Measurements from ENCODE around the gene EXOG. TPM values are rescaled to one million over a fixed set of nuclear protein-coding genes. Genes with fewer than 3 reads are reported as not detected.

The EXOG gene
- total RNA-seq, 1 experiment from 2014 or later: 13.7 TPM

GRCh38 chr3:38522002-38522401 is 25.9 kb downstream of the EXOG start (continued):
- TF ChIP-seq NFATC4 (CRISPR knock-in tag; IDR thresholded peaks at IDR 0.05): no peak
- no peak for TF ChIP-seq MLX (CRISPR knock-in tag; IDR thresholded peaks at IDR 0.05)

GRCh38 chr3:38524141-38524739 is 28.1 kb downstream of the EXOG start:
- H3K27me3 Mint-ChIP-seq (ENCODE audit: low read depth): no peaks in the 10 kb centered on the region
- ATAC-seq: no peak
- ChIA-PET POLR2A (no interaction called here), CTCF (interaction anchor here (0.9 to 1.7 kb wide), 4 partner anchors 99 to 138 kb away, joined by 3 to 6 read pairs (median 6); no protein-coding TSS in a partner anchor)
- H3K9me3 Mint-ChIP-seq: no peaks in the 10 kb centered on the region
- TF ChIP-seq CREB1 (CRISPR knock-in tag; IDR thresholded peaks at IDR 0.05): no peak
- TF ChIP-seq MYBL2 (CRISPR knock-in tag; IDR thresholded peaks at IDR 0.05): no peak
- no peak for TF ChIP-seq KAT7 (CRISPR knock-in tag; IDR thresholded peaks at IDR 0.05; ENCODE audit: borderline replicate concordance)
- no peak for TF ChIP-seq ZNF232 (CRISPR knock-in tag; IDR thresholded peaks at IDR 0.05)
- no peak for TF ChIP-seq ZNF219 (CRISPR knock-in tag; IDR thresholded peaks at IDR 0.05; ENCODE audit: borderline replicate concordance)
- no peak for TF ChIP-seq ATF2 (CRISPR knock-in tag; IDR thresholded peaks at IDR 0.05; ENCODE audit: borderline replicate concordance, low read depth)
- TF ChIP-seq PRRX2 (CRISPR knock-in tag; IDR thresholded peaks at IDR 0.05): no peak
- no peak for TF ChIP-seq ARID4B (CRISPR knock-in tag; IDR thresholded peaks at IDR 0.05; ENCODE audit: borderline replicate concordance)
- no peak for TF ChIP-seq MXD4 (CRISPR knock-in tag; IDR thresholded peaks at IDR 0.05; ENCODE audit: borderline replicate concordance)
- TF ChIP-seq ZNF317 (CRISPR knock-in tag; IDR thresholded peaks at IDR 0.05; ENCODE audit: borderline replicate concordance, low read depth): no peak
- TF ChIP-seq ZNF396 (CRISPR knock-in tag; IDR thresholded peaks at IDR 0.05; ENCODE audit: borderline replicate concordance): no peak
- no peak for TF ChIP-seq USF2 (CRISPR knock-in tag; IDR thresholded peaks at IDR 0.05)
- TF ChIP-seq SOX15 (CRISPR knock-in tag; IDR thresholded peaks at IDR 0.05): no peak
- no peak for TF ChIP-seq FOXJ3 (CRISPR knock-in tag; IDR thresholded peaks at IDR 0.05; ENCODE audit: borderline replicate concordance)
- TF ChIP-seq NFYB (CRISPR knock-in tag; conservative IDR thresholded peaks at IDR 0.05; ENCODE audit: low read depth): no peak
- no peak for TF ChIP-seq ELF4 (CRISPR knock-in tag; IDR thresholded peaks at IDR 0.05; ENCODE audit: low read depth)
- TF ChIP-seq JAZF1 (CRISPR knock-in tag; IDR thresholded peaks at IDR 0.05): no peak
- peaks cover 26% of the 10 kb centered on the region for H3K4me1 Mint-ChIP-seq
- H3K4me3 Mint-ChIP-seq: no peak overlapping the region
- H3K27ac Mint-ChIP-seq: no peak overlapping the region
- no peak for DNase-seq (ENCODE audit: low spot score)
- peaks cover 36% of the 10 kb centered on the region for H3K36me3 Mint-ChIP-seq

Data from WTC11 (cell line).